ENCODE measurements around the gene CPO. TPM values are rescaled to one million over a fixed set of nuclear protein-coding genes. Genes with fewer than 3 reads are reported as not detected.
A peak's percentile ranks its signal among the peaks of the same experiment; 100 is the strongest.

The CPO gene
- total RNA-seq, 1 experiment from 2014 or later: 0.32 TPM

DNA sequence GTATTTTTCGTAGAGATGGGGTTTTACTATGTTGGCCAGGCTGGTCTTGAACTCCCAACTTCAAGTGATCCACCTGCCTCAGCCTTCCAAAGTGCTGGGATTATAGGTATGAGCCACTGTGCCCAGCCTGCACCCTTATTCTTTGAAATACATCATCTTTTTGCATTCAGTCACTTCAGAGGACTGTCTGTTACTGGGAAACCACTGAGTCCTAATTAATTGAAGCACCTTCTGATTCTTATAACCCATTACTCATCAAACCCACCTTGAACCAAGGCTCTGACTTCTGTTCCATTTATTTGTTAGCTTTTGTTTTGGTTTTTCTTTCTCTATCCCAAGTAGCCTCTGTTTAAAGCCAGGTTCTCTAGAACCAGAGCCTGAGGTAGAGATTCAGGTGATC lies 49.6 kb downstream of the CPO start:
- Histone ChIP-seq H3K27me3 (ENCODE audit: insufficient read depth, low read length) (no peaks in the 10 kb centered on the region), H2AFZ (ENCODE audit: low read depth, low read length, poor library complexity, severe bottlenecking) (peak overlapping the region; percentile 91), H3K9me2 (ENCODE audit: insufficient read depth) (no peaks in the 10 kb centered on the region), H3K79me2 (ENCODE audit: insufficient read depth, low read length) (no peaks in the 10 kb centered on the region), H3K27ac (ENCODE audit: low read depth, low read length) (no peak overlapping the region), H3K4me3 (replicated peaks in 1 of 2; ENCODE audit: low read depth in 1 of 2, low read length in 2 of 2) (no peak overlapping the region), H3K4me2 (ENCODE audit: low read length) (peak overlapping the region; percentile 36; the same call in 1 of the 2 replicates), H4K20me1 (ENCODE audit: insufficient read depth) (no peaks in the 10 kb centered on the region), H3K36me3 (ENCODE audit: control insufficient read depth in 1 of 2, insufficient read depth in 2 of 2, low read length in 2 of 2) (no peaks in the 10 kb centered on the region), H3K9ac (ENCODE audit: low read length) (no peak overlapping the region), H3K4me1 (ENCODE audit: control insufficient read depth in 1 of 2, insufficient read depth in 2 of 2, low read length in 2 of 2) (peaks cover 0 to 4% of the 10 kb centered on the region in 2 experiments; a peak in 2 of 4 replicates), H3K9me3 (ENCODE audit: control insufficient read depth in 1 of 2, insufficient read depth in 1 of 2, low read depth in 1 of 2, low read length in 2 of 2) (no peaks in the 10 kb centered on the region)
- TF ChIP-seq, protein P1, sequence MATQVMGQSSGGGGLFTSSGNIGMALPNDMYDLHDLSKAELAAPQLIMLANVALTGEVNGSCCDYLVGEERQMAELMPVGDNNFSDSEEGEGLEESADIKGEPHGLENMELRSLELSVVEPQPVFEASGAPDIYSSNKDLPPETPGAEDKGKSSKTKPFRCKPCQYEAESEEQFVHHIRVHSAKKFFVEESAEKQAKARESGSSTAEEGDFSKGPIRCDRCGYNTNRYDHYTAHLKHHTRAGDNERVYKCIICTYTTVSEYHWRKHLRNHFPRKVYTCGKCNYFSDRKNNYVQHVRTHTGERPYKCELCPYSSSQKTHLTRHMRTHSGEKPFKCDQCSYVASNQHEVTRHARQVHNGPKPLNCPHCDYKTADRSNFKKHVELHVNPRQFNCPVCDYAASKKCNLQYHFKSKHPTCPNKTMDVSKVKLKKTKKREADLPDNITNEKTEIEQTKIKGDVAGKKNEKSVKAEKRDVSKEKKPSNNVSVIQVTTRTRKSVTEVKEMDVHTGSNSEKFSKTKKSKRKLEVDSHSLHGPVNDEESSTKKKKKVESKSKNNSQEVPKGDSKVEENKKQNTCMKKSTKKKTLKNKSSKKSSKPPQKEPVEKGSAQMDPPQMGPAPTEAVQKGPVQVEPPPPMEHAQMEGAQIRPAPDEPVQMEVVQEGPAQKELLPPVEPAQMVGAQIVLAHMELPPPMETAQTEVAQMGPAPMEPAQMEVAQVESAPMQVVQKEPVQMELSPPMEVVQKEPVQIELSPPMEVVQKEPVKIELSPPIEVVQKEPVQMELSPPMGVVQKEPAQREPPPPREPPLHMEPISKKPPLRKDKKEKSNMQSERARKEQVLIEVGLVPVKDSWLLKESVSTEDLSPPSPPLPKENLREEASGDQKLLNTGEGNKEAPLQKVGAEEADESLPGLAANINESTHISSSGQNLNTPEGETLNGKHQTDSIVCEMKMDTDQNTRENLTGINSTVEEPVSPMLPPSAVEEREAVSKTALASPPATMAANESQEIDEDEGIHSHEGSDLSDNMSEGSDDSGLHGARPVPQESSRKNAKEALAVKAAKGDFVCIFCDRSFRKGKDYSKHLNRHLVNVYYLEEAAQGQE (IDR thresholded peaks at IDR 0.05; ENCODE audit: low read depth): no peak
- TF ChIP-seq POLR2AphosphoS5 (IDR thresholded peaks at IDR 0.05; ENCODE audit: low read depth, low read length) (no peak), SP1 (IDR thresholded peaks at IDR 0.05; ENCODE audit: low read depth) (no peak), CBX3 (IDR thresholded peaks at IDR 0.05; ENCODE audit: low read depth) (no peak), ZFX (IDR thresholded peaks at IDR 0.05) (no peak), SIN3A (IDR thresholded peaks at IDR 0.05; ENCODE audit: low read depth) (no peak), EZH2 (IDR thresholded peaks at IDR 0.05) (no peak), FOSL1 (IDR thresholded peaks at IDR 0.05; ENCODE audit: low read depth) (no peak), YY1 (IDR thresholded peaks at IDR 0.05; ENCODE audit: extremely low read depth, insufficient replicate concordance, low read depth, low read length) (no peak)
- ATAC-seq (no peak), DNase-seq (ENCODE audit: low read depth, low spot score) (no peak)
- CTCF ChIA-PET: interaction anchor here (1.2 kb wide), 2 partner anchors 12 to 484 kb away, joined by 3 read pairs; no protein-coding TSS in a partner anchor
- RAD21 ChIA-PET (ENCODE audit: low non-redundant PET in 1 of 2, low total read pairs in 2 of 2, uncharacterized antibody in 2 of 2, unreplicated experiment in 2 of 2): no interaction called here
- POLR2A ChIA-PET: no interaction called here
- intact Hi-C loops (cut with micrococcal nuclease): loop anchor here (10.0 kb wide), 2 partner anchors 246 to 1056 kb away; no protein-coding TSS in a partner anchor
- no TSS peak for BruUV-seq (replicated peaks)

Data from HCT116 (cell line).